Stimulated activated CD8-positive, alpha-beta memory T cell treated with anti-CD3 and anti-CD28 coated beads, Interleukin-4, amount 100 ng/mL, for 48 hours (primary cell): ENCODE results near the gene MYO5C.
"Not testable (repeated sequence)": the region's sequence is repeated elsewhere in the genome, so short reads cannot be mapped to it uniquely, and the experiment has no call there.

ENCODE experiments used
- DNase-seq: peaks from one replicate; pipeline ENCODE4 v3.0.0-alpha.2; 2020

The MYO5C gene

GRCh38 chr15:52171807-52172206 lies 123.8 kb downstream of the MYO5C start:
- DNase-seq: no peak

GRCh38 chr15:52171386-52171785 lies 124.2 kb downstream of the MYO5C start:
- DNase-seq: no peak

- DNase-seq: not testable (repeated sequence)
Measured at GRCh38 chr15:52170199-52170598, 125.4 kb downstream of the MYO5C start.

GRCh38 chr15:52165494-52166131 lies 130.0 kb downstream of the MYO5C start:
- not testable (repeated sequence) for DNase-seq

- no peak for DNase-seq
Measured at GRCh38 chr15:52164631-52165265, 130.9 kb downstream of the MYO5C start.

- peak; percentile 40 for DNase-seq
Measured at GRCh38 chr15:52163321-52164190, 132.0 kb downstream of the MYO5C start.

GRCh38 chr15:52162876-52163275 lies 132.7 kb downstream of the MYO5C start:
- DNase-seq: no peak

- DNase-seq: no peak
Measured at GRCh38 chr15:52162260-52162659, 133.3 kb downstream of the MYO5C start.

- no peak for DNase-seq
Measured at GRCh38 chr15:52161406-52161966, 134.1 kb downstream of the MYO5C start.

GRCh38 chr15:52159645-52160044 lies 136.0 kb downstream of the MYO5C start:
- no peak for DNase-seq

- DNase-seq: no peak
Measured at GRCh38 chr15:52158084-52158765, 137.4 kb downstream of the MYO5C start.

GRCh38 chr15:52155878-52156277 lies 139.7 kb downstream of the MYO5C start:
- DNase-seq: no peak

- DNase-seq: no peak
Measured at GRCh38 chr15:52154896-52155865, 140.4 kb downstream of the MYO5C start.

- DNase-seq: no peak
Measured at GRCh38 chr15:52153900-52154895, 141.4 kb downstream of the MYO5C start.

- no peak for DNase-seq
Measured at GRCh38 chr15:52151353-52151752, 144.3 kb downstream of the MYO5C start.

GRCh38 chr15:52150871-52151270 lies 144.7 kb downstream of the MYO5C start:
- DNase-seq: no peak

GRCh38 chr15:52150043-52150825 lies 145.4 kb downstream of the MYO5C start:
- DNase-seq: no peak

- no peak for DNase-seq
Measured at GRCh38 chr15:52148403-52148802, 147.2 kb downstream of the MYO5C start.

GRCh38 chr15:52146776-52147175 lies 148.8 kb downstream of the MYO5C start:
- no peak for DNase-seq
